Osteoblast (primary cell): ENCODE measurements around the gene TRMT61A. TPM values are rescaled to one million over a fixed set of nuclear protein-coding genes. Genes with fewer than 3 reads are reported as not detected.

Experiments used
- DNase-seq: peaks from one replicate; pipeline ENCODE4 v3.0.0; 2011; ENCODE audit warnings: low spot score, mixed read lengths; ENCODE audit not compliant: insufficient read length; ENCODE audit errors: missing footprints
- H2AFZ ChIP-seq: 2 replicates; pipeline ENCODE4 v1.6.0; 2011; ENCODE audit warnings: mild to moderate bottlenecking, low read length
- H3K27ac ChIP-seq: 2 replicates; pipeline ENCODE4 v1.5.1; 2011; ENCODE audit warnings: mild to moderate bottlenecking, low read depth, low read length, moderate library complexity
- H3K27me3 ChIP-seq: 2 replicates; pipeline ENCODE4 v1.6.0; 2012; ENCODE audit warnings: mild to moderate bottlenecking, control low read depth, inconsistent platforms, low read length, moderate library complexity; ENCODE audit not compliant: insufficient read depth
- H3K36me3 ChIP-seq: 2 replicates; pipeline ENCODE4 v1.5.1; 2011; ENCODE audit warnings: mild to moderate bottlenecking, low read length, control low read depth, moderate library complexity; ENCODE audit not compliant: insufficient read depth
- H3K4me1 ChIP-seq: 2 replicates; pipeline ENCODE4 v1.5.1; 2011; ENCODE audit warnings: mild to moderate bottlenecking, low read length, control low read depth, moderate library complexity; ENCODE audit not compliant: insufficient read depth
- H3K4me2 ChIP-seq: 2 replicates; pipeline ENCODE4 v1.6.0; 2011; ENCODE audit warnings: mild to moderate bottlenecking, low read length; ENCODE audit not compliant: insufficient read depth
- H3K4me3 ChIP-seq: fragments of 200-600 bp; sonication (generic); 3 replicates; pipeline ENCODE4 v1.5.1; 2012; ENCODE audit warnings: mild to moderate bottlenecking, low read length, inconsistent platforms; ENCODE audit not compliant: insufficient read depth
- H3K79me2 ChIP-seq: 2 replicates; pipeline ENCODE4 v1.6.0; 2012; ENCODE audit warnings: mild to moderate bottlenecking, low read length, control low read depth, inconsistent platforms; ENCODE audit not compliant: insufficient read depth
- H3K9me3 ChIP-seq: 2 replicates; pipeline ENCODE4 v1.5.1; 2011; ENCODE audit warnings: low read depth, low read length, control low read depth
- H4K20me1 ChIP-seq: 2 replicates; pipeline ENCODE4 v1.6.0; 2012; ENCODE audit warnings: mild to moderate bottlenecking, low read length, control low read depth; ENCODE audit not compliant: insufficient read depth
- small RNA-seq: library from RNA; depleted of rRNA; stranded (forward); fragments of <200 nt; gene quantifications from one replicate; pipeline ENCODE3, GENCODE V24; 2012
- total RNA-seq: library from RNA; depleted of rRNA; stranded (reverse); fragments of >200 nt; gene quantifications from 2 replicates; pipeline ENCODE4 v1.2.3, GENCODE V29; 2012
- TF ChIP-seq, protein P1 (sequence below): IDR thresholded peaks from 2 replicates; pipeline ENCODE4 v1.5.1; 2011; ENCODE audit warnings: mild to moderate bottlenecking, low read depth, low read length, moderate library complexity; ENCODE audit errors: extremely low read depth

TRMT61A gene
- total RNA-seq, 1 donor = 9.0 TPM

GRCh38 chr14:103584326-103584915 is 55.4 kb downstream of the TRMT61A start:
- TF ChIP-seq, protein P1, sequence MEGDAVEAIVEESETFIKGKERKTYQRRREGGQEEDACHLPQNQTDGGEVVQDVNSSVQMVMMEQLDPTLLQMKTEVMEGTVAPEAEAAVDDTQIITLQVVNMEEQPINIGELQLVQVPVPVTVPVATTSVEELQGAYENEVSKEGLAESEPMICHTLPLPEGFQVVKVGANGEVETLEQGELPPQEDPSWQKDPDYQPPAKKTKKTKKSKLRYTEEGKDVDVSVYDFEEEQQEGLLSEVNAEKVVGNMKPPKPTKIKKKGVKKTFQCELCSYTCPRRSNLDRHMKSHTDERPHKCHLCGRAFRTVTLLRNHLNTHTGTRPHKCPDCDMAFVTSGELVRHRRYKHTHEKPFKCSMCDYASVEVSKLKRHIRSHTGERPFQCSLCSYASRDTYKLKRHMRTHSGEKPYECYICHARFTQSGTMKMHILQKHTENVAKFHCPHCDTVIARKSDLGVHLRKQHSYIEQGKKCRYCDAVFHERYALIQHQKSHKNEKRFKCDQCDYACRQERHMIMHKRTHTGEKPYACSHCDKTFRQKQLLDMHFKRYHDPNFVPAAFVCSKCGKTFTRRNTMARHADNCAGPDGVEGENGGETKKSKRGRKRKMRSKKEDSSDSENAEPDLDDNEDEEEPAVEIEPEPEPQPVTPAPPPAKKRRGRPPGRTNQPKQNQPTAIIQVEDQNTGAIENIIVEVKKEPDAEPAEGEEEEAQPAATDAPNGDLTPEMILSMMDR = no peak
- DNase-seq = no peak
- no peaks in the 10 kb centered on the region for H3K27me3 ChIP-seq
- no peaks in the 10 kb centered on the region for H3K4me1 ChIP-seq
- no peaks in the 10 kb centered on the region for H3K9me3 ChIP-seq
- H3K4me2 ChIP-seq = no peak overlapping the region
- H3K36me3 ChIP-seq = peaks cover 16% of the 10 kb centered on the region
- H3K4me3 ChIP-seq = no peak overlapping the region
- peaks cover 19% of the 10 kb centered on the region for H3K79me2 ChIP-seq
- H3K27ac ChIP-seq = no peak overlapping the region
- no peak overlapping the region for H2AFZ ChIP-seq
- H4K20me1 ChIP-seq = no peaks in the 10 kb centered on the region

Small RNA genes lying within 50 kb of the gene (small RNA-seq; reads per million reads assigned to genes)
- gene RNU4-68P = not detected
- gene RNU7-160P = not detected

Other genes with a start within 250 kb of the TRMT61A start
- gene EIF5, start 195.0 kb upstream of the TRMT61A start, total RNA-seq = 197 and 221 TPM in 2 replicates
- gene MARK3, start 143.8 kb upstream of the TRMT61A start, total RNA-seq = 101 and 108 TPM in 2 replicates
- gene CKB, start 6.4 kb upstream of the TRMT61A start, total RNA-seq = 5.1 and 8.3 TPM in 2 replicates
- gene BAG5, start 33.5 kb downstream of the TRMT61A start, total RNA-seq = 28.6 and 30.8 TPM in 2 replicates
- 23.0 and 24.6 TPM in 2 replicates for gene COA8, start 33.8 kb downstream of the TRMT61A start, total RNA-seq
- gene KLC1, start 100.0 kb downstream of the TRMT61A start, total RNA-seq = 198 and 205 TPM in 2 replicates
- 4.3 and 5.0 TPM in 2 replicates for gene XRCC3, start 186.3 kb downstream of the TRMT61A start, total RNA-seq
- gene ZFYVE21, start 186.6 kb downstream of the TRMT61A start, total RNA-seq = 36.9 and 39.8 TPM in 2 replicates